Osteoblast (primary cell): ENCODE measurements around the gene DOP1A. TPM values are rescaled to one million over a fixed set of nuclear protein-coding genes. Genes with fewer than 3 reads are reported as not detected.

Experiments used
- DNase-seq: peaks from one replicate; pipeline ENCODE4 v3.0.0; 2011; ENCODE audit warnings: low spot score, mixed read lengths; ENCODE audit not compliant: insufficient read length; ENCODE audit errors: missing footprints
- H2AFZ ChIP-seq: 2 replicates; pipeline ENCODE4 v1.6.0; 2011; ENCODE audit warnings: mild to moderate bottlenecking, low read length
- H3K27ac ChIP-seq: 2 replicates; pipeline ENCODE4 v1.5.1; 2011; ENCODE audit warnings: mild to moderate bottlenecking, low read depth, low read length, moderate library complexity
- H3K27me3 ChIP-seq: 2 replicates; pipeline ENCODE4 v1.6.0; 2012; ENCODE audit warnings: mild to moderate bottlenecking, control low read depth, inconsistent platforms, low read length, moderate library complexity; ENCODE audit not compliant: insufficient read depth
- H3K36me3 ChIP-seq: 2 replicates; pipeline ENCODE4 v1.5.1; 2011; ENCODE audit warnings: mild to moderate bottlenecking, low read length, control low read depth, moderate library complexity; ENCODE audit not compliant: insufficient read depth
- H3K4me1 ChIP-seq: 2 replicates; pipeline ENCODE4 v1.5.1; 2011; ENCODE audit warnings: mild to moderate bottlenecking, low read length, control low read depth, moderate library complexity; ENCODE audit not compliant: insufficient read depth
- H3K4me2 ChIP-seq: 2 replicates; pipeline ENCODE4 v1.6.0; 2011; ENCODE audit warnings: mild to moderate bottlenecking, low read length; ENCODE audit not compliant: insufficient read depth
- H3K4me3 ChIP-seq: fragments of 200-600 bp; sonication (generic); 3 replicates; pipeline ENCODE4 v1.5.1; 2012; ENCODE audit warnings: mild to moderate bottlenecking, low read length, inconsistent platforms; ENCODE audit not compliant: insufficient read depth
- H3K79me2 ChIP-seq: 2 replicates; pipeline ENCODE4 v1.6.0; 2012; ENCODE audit warnings: mild to moderate bottlenecking, low read length, control low read depth, inconsistent platforms; ENCODE audit not compliant: insufficient read depth
- H3K9me3 ChIP-seq: 2 replicates; pipeline ENCODE4 v1.5.1; 2011; ENCODE audit warnings: low read depth, low read length, control low read depth
- H4K20me1 ChIP-seq: 2 replicates; pipeline ENCODE4 v1.6.0; 2012; ENCODE audit warnings: mild to moderate bottlenecking, low read length, control low read depth; ENCODE audit not compliant: insufficient read depth
- CTCF ChIP-seq: IDR thresholded peaks from 2 replicates; pipeline ENCODE4 v1.5.1; 2011; ENCODE audit warnings: mild to moderate bottlenecking, low read depth, low read length, moderate library complexity; ENCODE audit errors: extremely low read depth
- total RNA-seq: library from RNA; depleted of rRNA; stranded (reverse); fragments of >200 nt; gene quantifications from 2 replicates; pipeline ENCODE4 v1.2.3, GENCODE V29; 2012

DOP1A gene
- total RNA-seq, 1 donor: 45.2 TPM

- Histone ChIP-seq H4K20me1 (peaks cover 5% of the 10 kb centered on the region), H3K4me1 (peaks cover 34% of the 10 kb centered on the region), H3K27me3 (no peaks in the 10 kb centered on the region), H2AFZ (peak overlapping the region; percentile 3), H3K27ac (peak overlapping the region; percentile 38), H3K9me3 (no peaks in the 10 kb centered on the region), H3K4me2 (peak overlapping the region; percentile 18), H3K36me3 (peaks cover 15% of the 10 kb centered on the region), H3K79me2 (peaks cover 9% of the 10 kb centered on the region), H3K4me3 (no peak overlapping the region)
- peak; percentile 69 for DNase-seq
- TF ChIP-seq CTCF: no peak
Measured at GRCh38 chr6:83198486-83199172, 131.2 kb downstream of the DOP1A start.

- H3K4me2 ChIP-seq: peak overlapping the region; percentile 18
- H2AFZ ChIP-seq: peak overlapping the region; percentile 3
Measured at GRCh38 chr6:83199173-83199862, 131.8 kb downstream of the DOP1A start.

GRCh38 chr6:83199863-83200225, 132.4 kb downstream of the DOP1A start:
- no peak for TF ChIP-seq CTCF
- Histone ChIP-seq H3K79me2 (no peaks in the 10 kb centered on the region), H4K20me1 (no peaks in the 10 kb centered on the region), H3K27me3 (no peaks in the 10 kb centered on the region), H3K4me2 (peak overlapping the region; percentile 4), H3K4me1 (peaks cover 24% of the 10 kb centered on the region), H3K27ac (peak overlapping the region; percentile 57), H3K36me3 (peaks cover 15% of the 10 kb centered on the region), H3K9me3 (no peaks in the 10 kb centered on the region), H3K4me3 (no peak overlapping the region), H2AFZ (no peak overlapping the region)
- DNase-seq: peak; percentile 91

More at GRCh38 chr6:83199173-83199862, 131.8 kb downstream of the DOP1A start:
- no peak for TF ChIP-seq CTCF
- H3K9me3 ChIP-seq: no peaks in the 10 kb centered on the region
- no peak for DNase-seq
- peaks cover 15% of the 10 kb centered on the region for H3K36me3 ChIP-seq
- H3K79me2 ChIP-seq: peaks cover 2% of the 10 kb centered on the region
- H4K20me1 ChIP-seq: peaks cover 1% of the 10 kb centered on the region
- H3K4me1 ChIP-seq: peaks cover 29% of the 10 kb centered on the region
- peak overlapping the region; percentile 57 for H3K27ac ChIP-seq
- H3K27me3 ChIP-seq: no peaks in the 10 kb centered on the region
- no peak overlapping the region for H3K4me3 ChIP-seq

DNA sequence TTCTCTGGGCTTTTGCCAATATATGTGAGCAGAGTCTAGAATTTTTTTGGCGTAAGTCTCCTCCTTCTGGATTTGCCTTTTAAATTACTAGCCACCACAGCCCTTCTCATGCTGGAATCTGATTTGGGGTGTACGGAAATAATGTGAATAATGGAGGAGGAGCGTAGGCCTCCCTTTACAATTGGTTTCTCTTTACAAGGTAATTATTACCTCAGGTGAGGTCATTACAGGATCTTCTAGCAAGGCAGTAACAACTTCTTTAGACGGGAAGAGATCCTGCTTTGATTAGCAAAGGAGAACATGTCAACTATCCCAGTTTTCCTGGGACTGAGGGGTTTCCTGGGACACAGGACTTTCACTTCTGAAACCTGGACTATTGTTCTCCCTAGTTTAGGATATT, 134.6 kb downstream of the DOP1A start:
- Histone ChIP-seq H3K4me3 (no peak overlapping the region), H2AFZ (no peak overlapping the region), H3K27ac (no peak overlapping the region), H3K4me2 (no peak overlapping the region), H3K27me3 (no peaks in the 10 kb centered on the region), H3K4me1 (peaks cover 24% of the 10 kb centered on the region), H3K36me3 (peaks cover 6% of the 10 kb centered on the region), H4K20me1 (no peaks in the 10 kb centered on the region), H3K9me3 (no peaks in the 10 kb centered on the region), H3K79me2 (no peaks in the 10 kb centered on the region)
- DNase-seq: no peak
- no peak for TF ChIP-seq CTCF
